H1 (cell line): ENCODE measurements around the gene MRPL20. TPM values are rescaled to one million over a fixed set of nuclear protein-coding genes. Genes with fewer than 3 reads are reported as not detected.
"Not testable (repeated sequence)": the region's sequence is repeated elsewhere in the genome, so short reads cannot be mapped to it uniquely, and the experiment has no call there.

ENCODE experiments used
- CTCF ChIA-PET: fragments of 300-600 bp; sonication (Branson Sonifier 250); formaldehyde crosslinking; loops from one replicate; lab custom pipeline; 2021; ENCODE audit not compliant: partially characterized antibody; lab: Charles Lee
- POLR2A ChIA-PET: fragments of 300-600 bp; sonication (Branson Sonifier 250); formaldehyde crosslinking; loops from one replicate; lab custom pipeline; 2021; ENCODE audit warnings: inconsistent platforms; ENCODE audit not compliant: partially characterized antibody; lab: Charles Lee
- DNase-seq, 2 experiments: peaks; one replicate each; pipeline versions ENCODE4 v3.0.0 to v3.0.0-alpha.2; 2010 to 2022; ENCODE audit warnings: low spot score in 2 of 2, low read depth in 1 of 2, mixed read lengths in 1 of 2
- FAIRE-seq: peaks from 2 replicates; lab custom pipeline; 2011; peaks lifted over from hg19 to GRCh38; lab: Jason Lieb, UNC
- H2AFZ ChIP-seq: 2 replicates; pipeline ENCODE4 v1.8.1; 2012; ENCODE audit warnings: low read length, inconsistent platforms
- H2AK5ac ChIP-seq: 2 replicates; pipeline ENCODE4 v1.6.1; 2013; ENCODE audit warnings: low read depth, low read length
- H2BK120ac ChIP-seq: replicated peaks from 2 replicates; pipeline ENCODE3; 2013; ENCODE audit warnings: low read depth, low read length, inconsistent platforms
- H2BK12ac ChIP-seq: 2 replicates; pipeline ENCODE4 v1.6.1; 2013; ENCODE audit warnings: low read depth, low read length
- H2BK15ac ChIP-seq: 2 replicates; pipeline ENCODE4 v1.6.1; 2013; ENCODE audit warnings: low read length
- H2BK20ac ChIP-seq: 2 replicates; pipeline ENCODE4 v1.6.1; 2013; ENCODE audit warnings: low read length
- H2BK5ac ChIP-seq: 2 replicates; pipeline ENCODE4 v1.6.1; 2013; ENCODE audit warnings: low read depth, low read length
- H3K14ac ChIP-seq: 2 replicates; pipeline ENCODE4 v1.6.1; 2013; ENCODE audit warnings: inconsistent platforms; ENCODE audit not compliant: insufficient read length
- H3K18ac ChIP-seq: 2 replicates; pipeline ENCODE4 v1.6.1; 2013; ENCODE audit warnings: low read length; ENCODE audit errors: extremely low read depth
- H3K23ac ChIP-seq: 2 replicates; pipeline ENCODE4 v1.6.1; 2013; ENCODE audit warnings: inconsistent platforms; ENCODE audit not compliant: insufficient read length
- H3K23me2 ChIP-seq: 2 replicates; pipeline ENCODE4 v1.6.1; 2013; ENCODE audit warnings: low read depth, low read length
- H3K27ac ChIP-seq: 2 replicates; pipeline ENCODE4 v1.6.1; 2011; ENCODE audit warnings: low read depth, low read length, inconsistent platforms
- H3K27me3 ChIP-seq, 4 experiments: replicated peaks in 1 of 4; 1 replicate in 1 of 4; 2 replicates in 3 of 4; pipeline versions ENCODE4 v1.6.1 to v1.8.1; 2011 to 2013; ENCODE audit warnings: low read length in 3 of 4, mild to moderate bottlenecking in 3 of 4, inconsistent platforms in 2 of 4, mixed read lengths in 2 of 4, moderate library complexity in 1 of 4; ENCODE audit not compliant: control insufficient read depth in 3 of 4, insufficient read depth in 3 of 4; ENCODE audit errors: extremely low read depth in 1 of 4
- H3K36me3 ChIP-seq, 4 experiments: 2 replicates each; pipeline versions ENCODE4 v1.6.1 to v1.8.1; 2011 to 2013; ENCODE audit warnings: mild to moderate bottlenecking in 4 of 4, low read length in 3 of 4, moderate library complexity in 2 of 4, control low read depth in 1 of 4, inconsistent platforms in 1 of 4; ENCODE audit not compliant: insufficient read depth in 4 of 4, control insufficient read depth in 2 of 4
- H3K4ac ChIP-seq: replicated peaks from 2 replicates; pipeline ENCODE3; 2013; ENCODE audit warnings: low read length, low read depth, mixed read lengths, inconsistent platforms; ENCODE audit not compliant: insufficient read length
- H3K4me1 ChIP-seq, 4 experiments: replicated peaks in 1 of 4; 1 replicate in 1 of 4; 2 replicates in 3 of 4; pipeline versions ENCODE4 v1.6.1 to v1.8.1; 2011 to 2013; ENCODE audit warnings: low read length in 3 of 4, inconsistent platforms in 2 of 4, mixed read lengths in 1 of 4; ENCODE audit not compliant: insufficient read depth in 4 of 4, control insufficient read depth in 3 of 4
- H3K4me2 ChIP-seq, 2 experiments: 2 replicates each; pipeline versions ENCODE4 v1.6.1 to v1.8.1; 2011 to 2013; ENCODE audit warnings: low read depth in 2 of 2, low read length in 2 of 2, control low read depth in 1 of 2, inconsistent platforms in 1 of 2, mild to moderate bottlenecking in 1 of 2; ENCODE audit not compliant: insufficient read depth in 1 of 2
- H3K4me3 ChIP-seq, 4 experiments: fragments of 200-600, 300-600 bp in 1 of 4; sonication (generic), shearing (Covaris generic), sonication (Bioruptor Twin) in 1 of 4; 2 replicates each; pipeline versions ENCODE4 v1.5.1 to v1.8.1; 2011 to 2016; ENCODE audit warnings: low read length in 4 of 4, low read depth in 3 of 4, control low read depth in 2 of 4, inconsistent platforms in 2 of 4, mild to moderate bottlenecking in 2 of 4, mixed read lengths in 1 of 4, moderate library complexity in 1 of 4; ENCODE audit not compliant: insufficient read depth in 2 of 4; ENCODE audit errors: extremely low read depth in 1 of 4
- H3K56ac ChIP-seq: replicated peaks from 2 replicates; pipeline ENCODE3; 2013; ENCODE audit warnings: low read depth, mild to moderate bottlenecking, mixed read lengths, low read length, inconsistent platforms; ENCODE audit not compliant: insufficient read length
- H3K79me1 ChIP-seq: 2 replicates; pipeline ENCODE4 v1.6.1; 2013; ENCODE audit warnings: low read depth, low read length, control low read depth
- H3K79me2 ChIP-seq, 2 experiments: 2 replicates each; pipeline versions ENCODE4 v1.6.1 to v1.8.1; 2012 to 2013; ENCODE audit warnings: low read length in 2 of 2, mild to moderate bottlenecking in 2 of 2, inconsistent platforms in 1 of 2; ENCODE audit not compliant: insufficient read depth in 2 of 2, control insufficient read depth in 1 of 2
- H3K9ac ChIP-seq, 4 experiments: replicated peaks in 1 of 4; 1 replicate in 1 of 4; 2 replicates in 3 of 4; pipeline versions ENCODE4 v1.6.1 to v1.8.1; 2011 to 2013; ENCODE audit warnings: low read depth in 3 of 4, low read length in 3 of 4, control low read depth in 2 of 4, mild to moderate bottlenecking in 2 of 4, moderate library complexity in 2 of 4, inconsistent platforms in 1 of 4; ENCODE audit errors: extremely low read depth in 1 of 4
- H3K9me3 ChIP-seq, 2 experiments: 2 replicates each; pipeline versions ENCODE4 v1.6.1 to v1.8.1; 2012 to 2013; ENCODE audit warnings: mild to moderate bottlenecking in 2 of 2, moderate library complexity in 2 of 2, control low read depth in 1 of 2, inconsistent platforms in 1 of 2, low read depth in 1 of 2, low read length in 1 of 2, mixed read lengths in 1 of 2; ENCODE audit not compliant: insufficient read depth in 2 of 2
- H4K20me1 ChIP-seq, 2 experiments: replicated peaks in 1 of 2; 2 replicates each; pipeline versions ENCODE3 to v1.8.1; 2011 to 2013; ENCODE audit warnings: inconsistent platforms in 2 of 2, low read length in 2 of 2, mild to moderate bottlenecking in 1 of 2; ENCODE audit not compliant: insufficient read depth in 2 of 2, control insufficient read depth in 1 of 2
- H4K5ac ChIP-seq: 2 replicates; pipeline ENCODE4 v1.6.1; 2013; ENCODE audit warnings: low read length, low read depth, mixed read lengths, inconsistent platforms; ENCODE audit not compliant: insufficient read length
- H4K8ac ChIP-seq: 2 replicates; pipeline ENCODE4 v1.8.0; 2013; ENCODE audit warnings: mild to moderate bottlenecking, moderate library complexity, low read length, inconsistent platforms; ENCODE audit not compliant: insufficient read depth; ENCODE audit errors: extremely low read depth
- H4K91ac ChIP-seq: replicated peaks from 2 replicates; pipeline ENCODE3; 2013; ENCODE audit warnings: low read length, mixed read lengths, inconsistent platforms; ENCODE audit not compliant: insufficient read length
- WGBS, 2 experiments: shearing (Covaris generic) in 1 of 2; methylation state at CpG; one replicate each; pipeline versions ENCODE4 v1.1.6 to v1.1.7; 2013 to 2015; ENCODE audit warnings: low lambda C conversion rate in 2 of 2, mixed read lengths in 2 of 2, inconsistent platforms in 1 of 2, low coverage in 1 of 2, missing lambda C conversion rate in 1 of 2; ENCODE audit not compliant: insufficient replicate concordance in 2 of 2, insufficient coverage in 1 of 2, insufficient read length in 1 of 2; ENCODE audit errors: extremely low coverage in 1 of 2, missing lambda C conversion rate in 1 of 2; 5-methylcytosine and 5-hydroxymethylcytosine counted together
- polyA plus RNA-seq, 7 experiments: library from polyadenylated mRNA; depleted of rRNA in 3 of 7; stranded (reverse) in 5 of 7; unstranded in 2 of 7; fragments of >200 nt in 5 of 7; fragments of 200-250 nt in 2 of 7; gene quantifications; 1 replicate in 5 of 7; 2 replicates in 1 of 7; 4 replicates in 1 of 7; pipeline versions ENCODE4 v1.2.1 to v1.2.3, GENCODE V29; 2011 to 2013; ENCODE audit warnings: missing spikeins in 2 of 7, mixed read lengths in 2 of 7
- total RNA-seq: library from RNA; stranded (reverse); fragmentation: NEBNext Ultra II Directional; extraction: Animal tissue kit (Norgen Biotek cat#: 25700); gene quantifications from 2 replicates; pipeline ENCODE4 v1.2.1, GENCODE V29; 2021

Gene MRPL20
- total and polyA plus RNA-seq, 2 of the 8 experiments (the other 6 are each of a cell fraction or from before 2014, with no cell fraction given) = 126 to 151 TPM

- not testable (repeated sequence) for H3K4me2 ChIP-seq, H4K5ac ChIP-seq, H3K14ac ChIP-seq, H3K4me3 ChIP-seq, H2BK15ac ChIP-seq, H3K56ac ChIP-seq, H2BK5ac ChIP-seq, H2AFZ ChIP-seq, H3K18ac ChIP-seq, H2BK120ac ChIP-seq, H2BK12ac ChIP-seq, H4K91ac ChIP-seq, H3K23ac ChIP-seq, H3K36me3 ChIP-seq, H3K9me3 ChIP-seq, H2AK5ac ChIP-seq, FAIRE-seq, H3K27ac ChIP-seq, H3K4ac ChIP-seq, H4K20me1 ChIP-seq, H3K4me1 ChIP-seq, H3K9ac ChIP-seq, H4K8ac ChIP-seq, H3K23me2 ChIP-seq, H3K27me3 ChIP-seq, H2BK20ac ChIP-seq, DNase-seq, H3K79me1 ChIP-seq, H3K79me2 ChIP-seq
- WGBS, 2 experiments = 92% methylated on average over 17 of the region's 22 CpGs; no CpG with 5 or more reads in 1 of the 2 experiments
- CTCF ChIA-PET = interaction anchor here (0.6 to 2.4 kb wide), 5 partner anchors 10 to 54 kb away, joined by 4 to 12 read pairs (median 5); no protein-coding TSS in a partner anchor
- POLR2A ChIA-PET = interaction anchor here (0.7 to 1.5 kb wide), 3 partner anchors 13 to 50 kb away, joined by 3 read pairs; no protein-coding TSS in a partner anchor
Measured at GRCh38 chr1:1450616-1451015, 43.5 kb upstream of the MRPL20 start.
